HepG2 (cell line): ENCODE measurements around the gene NAP1L4.

Experiments used
- BHLHE40 ChIP-seq: IDR thresholded peaks from 2 replicates; pipeline ENCODE4 v1.6.1; 2011; ENCODE audit warnings: low read length, improper control_type of control experiment
- REST ChIP-seq, 2 experiments: IDR thresholded peaks; 2 replicates each; pipeline ENCODE4 v1.6.1; 2011 to 2012; ENCODE audit warnings: low read length in 2 of 2, borderline replicate concordance in 1 of 2, low read depth in 1 of 2, mild to moderate bottlenecking in 1 of 2, moderate library complexity in 1 of 2
- TAF1 ChIP-seq: sonication (generic); formaldehyde crosslinking; IDR thresholded peaks from 2 replicates; pipeline ENCODE4 v1.4.0; 2020; ENCODE audit warnings: missing genetic modification reagents
- ZNF274 ChIP-seq: sonication (generic); formaldehyde crosslinking; IDR thresholded peaks from 2 replicates; pipeline ENCODE4 v1.5.1; 2020; ENCODE audit warnings: mild to moderate bottlenecking, missing genetic modification reagents

- TF ChIP-seq BHLHE40 (no peak), TAF1 (no peak), ZNF274 (no peak), REST (IDR thresholded peaks at IDR 0.05; ENCODE audit: borderline replicate concordance in 1 of 2, low read depth in 1 of 2, low read length in 2 of 2) (no peak)
Observed at GRCh38 chr11:2952290-2952689, 39.8 kb downstream of the NAP1L4 start.
